Adrenal gland (tissue), 12 donors: ENCODE results near the gene MAGIX. TPM values are rescaled to one million over a fixed set of nuclear protein-coding genes. Genes with fewer than 3 reads are reported as not detected.

Experiments used
- DNase-seq, 7 donors: peaks; one replicate each; pipeline ENCODE4 v3.0.0-alpha.2; 2019 to 2020
- H3K27ac ChIP-seq, 5 donors: fragments of 200-600 bp; sonication (generic) in 4 of 5; 1 replicate in 3 of 5; 2 replicates in 2 of 5; pipeline versions ENCODE4 v1.5.1 to v1.8.0; 2016 to 2020; ENCODE audit warnings: mild to moderate bottlenecking in 1 of 5
- H3K27me3 ChIP-seq: fragments of 200-600 bp; 2 replicates; pipeline ENCODE4 v1.8.0; 2021
- H3K36me3 ChIP-seq, 2 donors: fragments of 200-600 bp; replicated peaks in 1 of 2; 1 replicate in 1 of 2; 2 replicates in 1 of 2; pipeline versions ENCODE4 v1.5.1 to v1.8.0; 2018 to 2022
- H3K4me1 ChIP-seq, 2 donors: fragments of 200-600 bp; replicated peaks in 1 of 2; 1 replicate in 1 of 2; 2 replicates in 1 of 2; pipeline versions ENCODE4 v1.5.1 to v1.8.0; 2018 to 2021
- H3K4me3 ChIP-seq, 4 donors: fragments of 200-600 bp; sonication (generic) in 3 of 4; one replicate each; pipeline ENCODE4 v1.5.1; 2016 to 2018
- H3K9me3 ChIP-seq, 3 donors: fragments of 200-600 bp; sonication (generic) in 1 of 3; replicated peaks in 1 of 3; 1 replicate in 2 of 3; 2 replicates in 1 of 3; pipeline versions ENCODE4 v1.5.1 to v1.8.0; 2016 to 2021
- CTCF ChIP-seq, 6 experiments: fragments of 450-650 bp in 4 of 6; fragments of 200-600 bp in 2 of 6; sonication (generic) in 1 of 6; IDR thresholded peaks; 1 replicate in 5 of 6; 2 replicates in 1 of 6; pipeline versions ENCODE4 v1.5.1 to v1.8.0; 2016 to 2021; ENCODE audit warnings: antibody characterized with exemption in 6 of 6, mild to moderate bottlenecking in 2 of 6, moderate library complexity in 1 of 6
- POLR2A ChIP-seq, 2 donors: fragments of 450-650 bp; IDR thresholded peaks; one replicate each; pipeline ENCODE4 v1.6.1; 2017; ENCODE audit warnings: antibody characterized with exemption in 2 of 2, mild to moderate bottlenecking in 2 of 2, moderate library complexity in 1 of 2
- WGBS, 4 donors: extraction: QIAGEN DNeasy Blood & Tissue Kit in 2 of 4; methylation state at CpG; one replicate each; pipeline versions ENCODE4 v1.1.5 to v1.1.7; 2013 to 2017; 5-methylcytosine and 5-hydroxymethylcytosine counted together
- intact Hi-C, 2 donors: fragments of 100-400 bp; cut with DNase I; formaldehyde crosslinking; loops; one replicate each; pipeline versions ENCODE4 v1.14.1 to v1.15.0; 2022 to 2023
- polyA plus RNA-seq, 3 donors: library from polyadenylated mRNA; stranded (reverse); fragments of 200-250 nt in 2 of 3; fragments of 350-450 nt in 1 of 3; fragmentation: Illumina TruSeq in 1 of 3; extraction: RNeasy Lipid Tissue Mini Kit (QIAGEN cat#74804) in 1 of 3; gene quantifications; one replicate each; pipeline ENCODE4 v1.2.3, GENCODE V29; 2013 to 2014
- total RNA-seq, 9 donors: library from RNA; depleted of rRNA in 4 of 9; stranded (reverse); fragments of >200 nt in 4 of 9; fragments of 120-200 nt in 1 of 9; fragmentation: NEBNext Ultra II Directional in 1 of 9; extraction: Animal tissue kit (Norgen Biotek cat#: 25700) in 1 of 9; gene quantifications; one replicate each; pipeline versions ENCODE4 v1.1.0 to v1.2.4, GENCODE V29; 2013 to 2023
- donor health status: healthy with polysubstance abuse.
- donor health status: Bipolar disorder and iron deficiency.
- donor health status: DM: yes; HTN: yes; CAD: no.
- donor health status: DM: no; HTN: no; CAD: no.
- donor health status: DM: no; HTN: no; CAD: no.
- donor health status: DM: yes; HTN: yes; CAD: no.

MAGIX gene
- total and polyA plus RNA-seq, 12 donors: 0.59 to 16.2 (median 3.2) TPM

- peak; percentile 84 to 95 (median 91) for DNase-seq
- H3K27ac ChIP-seq: peak overlapping the region; percentile 86 to 92 (median 90)
- H3K4me3 ChIP-seq: peak overlapping the region in 2 of 4 donors; percentile 8 to 38
- no peaks in the 10 kb centered on the region for H3K9me3 ChIP-seq
- H3K4me1 ChIP-seq: peaks cover 6% of the 10 kb centered on the region in 2 donors
- no peaks in the 10 kb centered on the region for H3K36me3 ChIP-seq
- intact Hi-C loops: no loop called here
- 12 to 64% (median 28%) methylated on average over 7 to 61 of the region's 61 CpGs for WGBS, 4 donors
- TF ChIP-seq POLR2A (IDR thresholded peaks at IDR 0.05): peak in 1 of 2 donors; percentile 48
- peak in 4 of 6 experiments; percentile 17 to 37 (median 20) for TF ChIP-seq CTCF (IDR thresholded peaks at IDR 0.05)
- no peaks in the 10 kb centered on the region for H3K27me3 ChIP-seq
Measured at GRCh38 chrX:49165901-49166881, 3.6 kb downstream of the MAGIX start.

- TF ChIP-seq CTCF (IDR thresholded peaks at IDR 0.05): no peak
- peak in 1 of 2 donors; percentile 53 for TF ChIP-seq POLR2A (IDR thresholded peaks at IDR 0.05)
- peaks cover 6% of the 10 kb centered on the region in 2 donors for H3K4me1 ChIP-seq
- WGBS, 4 donors: 2 to 52% (median 24%) methylated on average over 13 to 35 of the region's 35 CpGs
- intact Hi-C loops: no loop called here
- H3K27ac ChIP-seq: peak overlapping the region; percentile 86 to 92 (median 90)
- no peaks in the 10 kb centered on the region for H3K9me3 ChIP-seq
- H3K27me3 ChIP-seq: no peaks in the 10 kb centered on the region
- H3K36me3 ChIP-seq: no peaks in the 10 kb centered on the region
- DNase-seq: peak; percentile 50 to 78 (median 72)
- H3K4me3 ChIP-seq: peak overlapping the region in 1 of 4 donors; percentile 38
Measured at GRCh38 chrX:49166914-49167739, 4.6 kb downstream of the MAGIX start.

GRCh38 chrX:49167740-49168108 lies 5.2 kb downstream of the MAGIX start:
- H3K27me3 ChIP-seq: no peaks in the 10 kb centered on the region
- H3K4me3 ChIP-seq: peak overlapping the region in 1 of 4 donors; percentile 38
- no peaks in the 10 kb centered on the region for H3K9me3 ChIP-seq
- TF ChIP-seq POLR2A (IDR thresholded peaks at IDR 0.05) (no peak), CTCF (IDR thresholded peaks at IDR 0.05) (no peak)
- DNase-seq: no peak
- H3K36me3 ChIP-seq: no peaks in the 10 kb centered on the region
- WGBS, 4 donors: 52 to 71% (median 63%) methylated on average over 3 of the region's 3 CpGs
- H3K4me1 ChIP-seq: peaks cover 6 to 7% of the 10 kb centered on the region in 2 donors
- peak overlapping the region; percentile 86 to 92 (median 90) for H3K27ac ChIP-seq
- intact Hi-C loops: no loop called here
